Measurements from ENCODE around the gene CCL14.

- TF ChIP-seq ATF3 (IDR thresholded peaks at IDR 0.05), result no peak
- no peak for TF ChIP-seq CTCF (IDR thresholded peaks at IDR 0.05; ENCODE audit: low read depth, low read length, missing input control)
Measured at GRCh38 chr17:36019423-36019822, 32.9 kb upstream of the CCL14 start.

Data from liver (tissue), 3 donors.